ENCODE results near the gene SOX9.
A peak's percentile ranks its signal among the peaks of the same experiment; 100 is the strongest.

Gene SOX9

DNA sequence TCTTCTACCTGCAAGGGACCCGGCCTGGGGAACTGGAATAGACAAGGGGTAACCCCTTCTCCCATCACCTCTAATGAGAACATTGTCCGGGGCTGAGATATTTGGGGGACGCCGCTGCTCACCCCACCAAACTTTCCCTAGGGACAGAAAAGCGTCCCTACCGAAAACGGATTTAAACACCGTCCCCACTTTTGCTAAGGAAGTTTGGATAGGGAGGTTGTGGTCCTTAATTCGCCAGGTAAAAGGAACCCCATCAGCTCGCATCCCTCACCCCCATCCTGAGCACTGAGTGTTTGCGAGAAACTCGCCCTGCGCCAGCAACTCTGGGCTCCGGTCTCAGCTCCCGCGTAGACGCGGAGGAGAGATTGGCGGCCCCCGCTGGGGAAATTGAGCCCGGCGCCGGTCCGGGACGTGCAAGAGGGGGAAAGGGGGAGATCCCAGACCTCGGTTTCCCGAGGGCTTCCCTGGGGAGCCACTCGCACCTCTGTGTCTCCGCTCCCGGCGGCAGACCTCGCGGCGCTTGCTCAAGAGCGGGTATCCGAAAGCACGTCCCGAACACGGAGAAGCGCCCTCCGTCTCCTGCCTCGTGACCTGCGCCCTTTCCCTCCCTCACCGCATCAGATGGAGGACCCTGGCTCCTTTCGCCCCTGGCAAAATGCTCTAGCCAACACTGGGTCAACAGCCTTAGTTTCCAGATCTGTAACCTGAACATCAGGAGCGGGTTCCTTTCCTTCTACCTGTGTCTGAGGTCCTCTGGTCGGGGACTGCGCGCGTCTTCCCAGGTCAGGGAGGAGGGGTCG, 3.1 kb upstream of the SOX9 start:
- peak overlapping the region; percentile 43 for H3K4me3 ChIP-seq (ENCODE audit: low read depth, low read length)
- no peak for DNase-seq (ENCODE audit: low read depth)

GRCh38 chr17:72118335-72119076, 2.3 kb upstream of the SOX9 start:
- peak; percentile 88 for DNase-seq (ENCODE audit: low read depth)
- no peak overlapping the region for H3K4me3 ChIP-seq (ENCODE audit: low read depth, low read length)
- peak; percentile 94 for TF ChIP-seq CTCF (conservative IDR thresholded peaks at IDR 0.05; ENCODE audit: low read depth, low read length)

More for the DNA sequence above, 3.1 kb upstream of the SOX9 start:
- no peak for TF ChIP-seq CTCF (conservative IDR thresholded peaks at IDR 0.05; ENCODE audit: low read depth, low read length)

GRCh38 chr17:72119077-72119872, 1.5 kb upstream of the SOX9 start:
- DNase-seq (ENCODE audit: low read depth), result no peak
- no peak for TF ChIP-seq CTCF (conservative IDR thresholded peaks at IDR 0.05; ENCODE audit: low read depth, low read length)
- H3K4me3 ChIP-seq (ENCODE audit: low read depth, low read length), result no peak overlapping the region

DNA sequence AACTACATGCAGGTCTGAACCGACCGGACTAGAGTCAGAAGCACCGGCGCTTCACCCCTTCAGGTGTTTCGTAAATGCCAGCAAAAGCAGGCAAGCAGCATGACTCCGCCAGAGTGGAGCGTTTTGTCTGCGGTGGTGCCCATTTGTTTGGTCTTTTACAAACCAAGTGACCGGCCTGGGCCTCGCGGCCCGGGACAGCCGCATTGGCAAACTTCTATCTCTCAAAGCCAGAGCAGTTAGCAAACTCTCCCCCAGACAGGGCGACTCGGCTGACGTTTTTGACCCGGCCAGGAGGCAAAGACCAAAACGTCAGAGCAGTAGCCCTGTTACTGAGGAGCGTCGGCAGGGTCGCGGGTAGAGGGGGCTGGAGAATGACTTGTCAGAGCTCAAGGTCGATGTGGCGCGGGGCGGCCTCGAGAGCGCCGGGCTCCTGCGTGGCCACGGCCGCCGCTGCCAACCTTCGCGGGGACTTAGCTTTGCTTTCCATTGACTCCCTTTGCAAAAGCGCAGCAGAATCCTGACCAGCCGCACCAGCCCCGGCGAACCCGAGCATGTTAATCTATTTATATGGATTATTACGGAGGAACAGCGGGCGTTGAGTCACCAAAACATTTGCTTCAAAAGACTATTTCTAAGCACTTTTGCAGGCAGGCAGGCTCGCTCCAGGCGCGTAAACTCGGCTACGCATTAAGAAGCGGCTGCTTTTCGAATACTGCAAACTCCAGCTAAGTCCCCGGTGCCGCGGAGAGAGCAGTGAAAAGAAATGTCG, 763 bp upstream of the SOX9 start:
- H3K4me3 ChIP-seq (ENCODE audit: low read depth, low read length), result peak overlapping the region; percentile 75
- peak; percentile 83 for DNase-seq (ENCODE audit: low read depth)
- no peak for TF ChIP-seq CTCF (conservative IDR thresholded peaks at IDR 0.05; ENCODE audit: low read depth, low read length)

- peak overlapping the region; percentile 75 for H3K4me3 ChIP-seq (ENCODE audit: low read depth, low read length)
- TF ChIP-seq CTCF (conservative IDR thresholded peaks at IDR 0.05; ENCODE audit: low read depth, low read length), result no peak
- DNase-seq (ENCODE audit: low read depth), result peak; percentile 70
Measured at GRCh38 chr17:72121164-72122009, 567 bp downstream of the SOX9 start.

Measured in choroid plexus epithelial cell (primary cell).